GM19025 (cell line): ENCODE measurements around the gene MYF6.
"Not testable (repeated sequence)": the region's sequence is repeated elsewhere in the genome, so short reads cannot be mapped to it uniquely, and the experiment has no call there.

ENCODE experiments used
- ATAC-seq: cut with Tn5 transposase; IDR thresholded peaks from one replicate; pipeline ENCODE4 v1.9.1; 2021; ENCODE audit warnings: mild to moderate bottlenecking, low read depth, moderate library complexity; ENCODE audit not compliant: unreplicated experiment

MYF6 gene

DNA sequence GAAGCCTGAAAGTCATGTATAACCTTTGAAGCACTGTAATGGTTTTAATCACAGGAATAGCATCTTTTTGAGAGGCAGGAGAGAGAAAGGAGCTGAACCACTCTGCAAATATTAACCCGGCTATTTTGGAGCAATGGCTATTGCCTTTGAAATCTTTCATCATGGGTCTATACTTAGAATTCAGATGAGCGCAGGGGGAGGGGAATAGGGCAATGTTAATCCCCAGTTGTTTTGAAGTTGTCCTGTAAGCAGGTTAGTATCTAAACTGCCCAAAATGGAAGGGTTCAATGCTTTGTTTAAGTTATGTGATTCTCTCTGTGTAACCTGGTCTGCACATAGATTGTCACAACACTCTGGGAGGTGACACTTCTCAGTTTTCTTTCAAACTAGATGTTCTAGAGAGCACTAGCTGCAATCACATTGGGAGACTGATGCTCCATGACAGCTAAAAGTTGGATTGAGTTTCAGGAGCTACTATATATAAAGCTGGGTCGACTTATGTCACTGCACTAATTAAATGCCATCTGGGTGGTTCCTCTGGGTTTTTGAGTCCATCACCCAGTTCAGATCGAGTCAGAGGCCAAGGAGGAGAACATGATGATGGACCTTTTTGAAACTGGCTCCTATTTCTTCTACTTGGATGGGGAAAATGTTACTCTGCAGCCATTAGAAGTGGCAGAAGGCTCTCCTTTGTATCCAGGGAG lies at the start of gene MYF6:
Gene MYF6 (plus strand): TSS at position 509 of the 704 bp plus-strand sequence. CDS start 86 bp downstream, at position 595.
- no peak for ATAC-seq

DNA sequence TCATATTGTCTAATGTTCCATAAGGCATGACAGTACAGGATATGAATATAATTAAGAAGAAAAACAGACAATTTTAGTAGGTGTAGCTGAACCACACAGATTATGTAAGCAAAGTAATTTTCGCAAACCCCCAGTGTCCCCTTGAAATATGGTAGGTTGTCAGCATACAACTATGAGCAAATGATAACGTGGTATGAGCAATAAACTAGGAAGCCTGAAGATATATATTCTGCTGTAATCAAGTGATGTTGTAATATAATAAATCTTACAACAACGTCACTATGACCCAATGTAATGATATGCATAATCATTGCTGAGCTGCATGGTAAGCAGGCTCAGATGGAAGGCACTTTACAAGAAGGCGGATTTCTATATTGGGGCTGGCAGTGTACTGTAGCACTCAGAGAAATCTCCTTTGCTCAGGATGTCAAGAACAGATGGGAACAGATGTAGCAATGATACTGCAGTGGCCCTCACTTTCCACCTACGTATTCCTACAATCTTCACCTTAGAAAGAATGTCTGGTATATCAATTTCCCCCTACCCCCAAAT lies 47.8 kb upstream of the MYF6 start:
- no peak for ATAC-seq

DNA sequence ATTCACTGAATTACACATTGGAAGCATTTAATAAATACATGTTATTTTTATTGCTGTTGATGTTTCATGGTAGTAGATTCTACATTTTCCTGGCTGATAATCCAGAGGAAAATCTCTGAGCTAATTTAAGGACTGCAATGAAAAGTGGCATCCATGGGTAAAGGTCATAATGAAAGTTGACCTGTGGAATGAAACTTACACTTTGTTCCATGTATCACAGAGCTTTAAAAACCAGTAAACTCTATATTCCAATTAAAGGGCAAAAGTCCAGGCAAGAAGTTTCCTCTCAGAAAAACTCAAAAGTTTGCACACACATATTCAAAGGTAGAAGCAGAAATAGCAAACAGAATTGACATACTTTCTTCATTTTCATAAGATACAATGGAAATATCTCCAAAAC lies 44.8 kb upstream of the MYF6 start:
- ATAC-seq: no peak

DNA sequence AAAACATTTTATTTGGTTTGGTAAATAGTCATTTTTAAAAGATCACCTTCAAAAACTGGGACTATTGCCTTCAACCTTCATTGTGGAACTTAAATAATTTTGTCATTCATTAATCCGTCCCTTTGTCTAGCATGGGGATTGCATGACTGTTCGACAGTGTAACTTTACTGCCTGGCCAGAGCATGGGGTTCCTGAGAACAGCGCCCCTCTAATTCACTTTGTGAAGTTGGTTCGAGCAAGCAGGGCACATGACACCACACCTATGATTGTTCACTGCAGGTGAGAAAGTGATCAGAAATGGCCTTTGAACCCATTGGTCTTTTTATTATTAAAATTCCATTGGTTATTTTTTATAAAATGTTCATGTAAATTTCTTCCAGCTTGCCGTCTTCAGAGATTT lies 37.2 kb upstream of the MYF6 start:
- no peak for ATAC-seq

DNA sequence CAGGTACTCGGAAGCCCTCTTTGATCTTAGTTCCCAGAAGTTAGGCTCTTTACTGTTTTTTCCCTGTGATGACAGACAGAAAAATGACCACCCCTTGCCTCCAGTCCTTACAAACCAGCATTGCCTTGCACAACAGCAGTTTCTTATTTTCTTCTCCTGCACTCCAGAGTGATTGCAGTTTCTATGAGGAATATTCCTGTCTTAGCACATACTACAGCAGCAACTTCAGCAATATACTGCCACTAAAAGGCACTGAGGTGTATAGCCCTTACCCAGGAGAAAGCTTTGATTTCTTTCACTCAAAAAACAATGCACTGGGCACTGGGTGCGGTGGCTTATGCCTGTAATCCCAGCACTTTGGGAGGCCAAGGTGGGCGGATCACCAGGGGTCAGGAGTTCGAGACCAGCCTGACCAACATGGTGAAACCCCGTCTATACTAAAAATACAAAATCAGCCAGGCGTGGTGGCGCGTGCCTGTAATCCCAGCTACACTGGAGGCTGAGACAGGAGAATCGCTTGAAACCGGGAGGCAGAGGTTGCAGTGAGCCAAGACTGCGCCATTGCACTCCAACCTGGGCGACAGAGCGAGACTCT lies 31.3 kb upstream of the MYF6 start:
- ATAC-seq: not testable (repeated sequence)

DNA sequence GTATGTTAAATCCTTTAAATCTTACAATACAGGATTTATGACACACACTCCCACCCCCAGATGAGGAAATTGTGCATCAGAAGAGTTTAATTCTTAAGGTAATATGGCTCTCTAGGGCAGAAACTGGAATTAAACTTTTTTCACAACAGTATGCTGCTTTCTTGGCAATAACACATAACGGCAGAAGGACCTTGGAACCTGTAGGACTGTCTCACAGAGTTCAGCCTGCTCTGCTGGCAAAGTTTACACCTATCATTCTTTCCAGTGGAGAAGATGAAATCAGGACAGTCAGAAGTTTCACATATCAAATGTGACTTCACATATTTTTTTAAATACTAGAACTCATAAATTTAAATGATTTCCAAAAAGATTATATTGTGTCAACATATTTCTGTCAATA lies 30.6 kb upstream of the MYF6 start:
- ATAC-seq: no peak

DNA sequence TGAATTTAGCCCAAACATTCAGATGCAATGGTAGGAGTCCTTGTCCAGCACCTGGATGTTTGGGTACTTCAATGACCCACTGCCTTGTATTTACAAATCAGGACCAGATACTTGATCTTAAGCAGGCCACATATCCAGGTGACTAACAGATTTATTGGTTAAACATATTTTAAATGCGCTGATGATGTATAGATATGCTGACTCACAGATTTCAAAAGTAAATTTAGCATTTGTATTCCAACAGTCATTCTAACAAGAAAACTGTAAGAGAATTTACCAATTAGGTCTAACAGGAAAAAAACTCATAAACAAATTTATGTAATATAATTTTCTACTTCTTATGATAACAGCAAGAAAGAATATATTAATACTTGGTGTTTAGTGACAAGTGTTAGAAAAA lies 29.4 kb upstream of the MYF6 start:
- no peak for ATAC-seq

DNA sequence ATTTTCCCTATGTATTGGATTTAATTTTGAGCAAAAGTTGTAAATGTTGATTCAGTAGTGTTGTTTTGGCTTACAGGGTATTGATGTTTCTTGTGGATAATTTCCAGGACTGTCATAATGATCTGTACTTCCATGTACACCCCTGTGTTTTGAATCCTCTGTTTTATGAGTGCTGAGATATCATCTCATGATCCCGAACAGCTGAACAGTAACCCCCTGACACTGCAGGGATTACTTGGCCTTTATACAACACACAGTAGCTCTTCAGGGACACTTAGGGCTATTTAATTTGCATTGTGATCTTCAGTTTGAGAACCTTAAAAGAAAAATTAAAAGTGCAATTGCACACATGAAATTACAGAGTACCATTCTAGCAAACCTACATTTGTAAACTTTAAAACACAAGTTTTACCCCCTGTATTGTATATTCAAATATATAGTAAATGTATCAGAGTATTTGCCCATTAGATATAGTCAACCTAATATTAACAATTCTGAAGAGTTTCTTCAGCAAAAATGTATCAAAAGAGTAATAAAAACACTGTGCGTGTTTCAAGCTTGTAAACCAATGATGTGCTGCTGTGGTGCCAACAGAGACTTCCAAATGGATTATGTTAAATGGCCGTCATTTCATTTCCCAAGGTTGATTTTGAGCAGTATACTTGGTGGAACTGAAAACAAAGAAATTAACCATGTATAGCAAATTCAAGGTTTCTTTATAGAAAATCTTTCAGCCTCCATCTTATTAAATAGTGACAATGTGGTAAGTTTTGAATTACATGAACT lies 27.9 kb upstream of the MYF6 start:
- no peak for ATAC-seq

DNA sequence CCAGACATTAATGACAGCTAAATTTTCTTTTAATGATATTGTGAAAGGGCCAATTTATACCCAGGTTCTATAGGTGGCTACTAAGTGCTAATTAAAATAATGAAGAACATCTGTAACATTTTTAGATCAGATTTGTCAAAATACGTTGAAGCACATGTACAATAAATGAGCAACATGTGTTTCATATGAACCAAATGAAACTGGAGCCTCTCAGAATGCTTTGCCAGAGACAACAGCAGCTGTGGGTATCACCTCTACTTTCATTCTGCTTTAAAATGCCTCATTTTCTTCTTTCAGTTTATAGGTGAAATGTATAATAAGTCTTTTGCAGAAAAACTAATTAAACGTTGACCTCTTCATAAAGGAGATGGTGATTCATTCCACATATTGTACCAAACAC lies 26.1 kb upstream of the MYF6 start:
- ATAC-seq: peak; percentile 74

DNA sequence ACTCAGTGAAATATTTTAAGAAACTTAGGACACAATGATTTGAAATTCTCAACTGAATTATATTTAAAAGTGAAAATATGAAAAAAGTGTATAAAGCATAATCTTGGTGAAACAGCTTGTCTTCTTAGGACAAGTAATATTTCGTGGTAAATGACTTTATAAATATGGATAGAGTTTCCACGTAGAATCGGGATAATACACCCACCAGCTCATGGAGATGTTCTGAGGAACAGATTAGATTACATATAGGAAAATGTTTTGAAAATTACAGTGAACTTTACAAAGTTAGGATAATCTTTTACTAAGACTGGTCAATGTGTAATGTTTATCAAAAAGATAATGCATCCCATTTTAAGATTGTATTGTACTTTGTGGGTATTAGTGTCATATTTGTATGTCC lies 25.6 kb upstream of the MYF6 start:
- no peak for ATAC-seq

DNA sequence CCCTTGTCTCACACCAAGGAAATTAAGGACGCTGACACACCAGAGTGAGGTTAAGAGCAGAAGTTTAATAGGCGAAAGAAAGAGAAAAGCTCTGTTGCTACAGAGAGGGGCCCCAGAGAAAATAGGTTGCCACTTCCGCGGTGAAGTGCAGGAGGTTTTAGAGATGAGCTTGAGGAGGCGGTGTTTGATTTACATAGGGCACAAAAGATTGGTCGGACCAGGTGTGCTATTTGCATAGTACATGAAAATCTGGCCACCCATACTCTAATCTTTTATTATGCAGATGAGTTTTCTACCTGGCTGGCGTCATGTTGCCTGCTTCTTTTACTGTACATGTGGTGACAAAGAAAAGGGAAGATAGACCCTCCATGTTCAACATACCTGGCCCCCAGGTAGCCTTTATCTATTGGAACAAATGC lies 23.3 kb upstream of the MYF6 start:
- ATAC-seq: no peak

DNA sequence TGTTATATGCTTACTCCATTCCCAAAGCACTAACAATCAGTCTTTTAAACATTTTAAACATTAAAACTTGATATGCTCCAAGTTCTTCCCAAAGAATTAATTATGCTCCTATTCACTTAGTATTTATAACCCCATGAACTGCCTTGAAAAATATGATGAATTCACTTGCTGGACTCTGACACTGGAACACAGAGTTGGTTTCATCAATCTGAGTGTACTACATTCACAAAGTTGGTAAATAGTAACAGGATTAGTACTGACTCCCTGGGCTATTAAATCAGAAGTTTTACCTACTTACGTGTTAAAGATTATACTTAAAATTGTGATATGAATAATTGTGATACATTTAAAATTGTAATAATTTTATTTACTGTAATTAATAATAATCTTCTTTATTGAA lies 17.3 kb upstream of the MYF6 start:
- ATAC-seq: no peak

DNA sequence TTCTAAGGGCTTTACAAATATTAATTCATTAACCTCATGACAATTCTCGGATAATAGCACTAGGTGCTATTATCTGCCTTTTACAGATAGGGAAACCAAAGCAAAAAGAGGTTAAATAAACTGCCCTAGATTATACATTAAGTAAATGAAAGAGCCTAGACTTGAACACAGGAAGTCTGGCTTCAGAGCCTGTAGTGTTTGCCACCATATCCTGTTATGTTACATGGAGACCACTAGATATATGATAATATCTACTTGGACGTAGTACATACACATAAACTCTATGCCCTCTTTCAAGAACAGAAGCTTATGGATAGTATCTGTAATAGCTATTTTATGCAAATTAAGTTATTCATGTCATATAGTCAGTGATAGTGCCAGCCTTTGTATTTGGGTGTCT lies 16.9 kb upstream of the MYF6 start:
- no peak for ATAC-seq

DNA sequence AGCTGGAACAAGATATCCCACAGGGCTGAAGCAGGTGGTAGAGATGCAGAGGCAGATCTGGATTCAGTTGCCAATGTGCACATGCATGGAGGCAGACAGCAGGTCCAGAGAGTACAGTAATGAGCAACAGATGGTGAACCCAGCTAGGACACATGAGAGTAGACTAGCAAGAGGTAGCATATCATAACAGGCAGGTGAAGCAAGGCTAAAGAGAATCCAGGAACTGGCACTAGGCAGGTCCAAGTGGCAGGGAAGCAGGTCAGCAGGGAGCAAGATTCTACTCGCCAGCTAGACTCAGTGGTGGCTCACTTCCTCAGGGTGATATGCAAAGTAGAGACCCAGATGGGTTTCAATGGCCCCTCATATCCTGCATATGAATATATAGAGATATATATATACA lies 15.3 kb upstream of the MYF6 start:
- ATAC-seq: peak; percentile 44

DNA sequence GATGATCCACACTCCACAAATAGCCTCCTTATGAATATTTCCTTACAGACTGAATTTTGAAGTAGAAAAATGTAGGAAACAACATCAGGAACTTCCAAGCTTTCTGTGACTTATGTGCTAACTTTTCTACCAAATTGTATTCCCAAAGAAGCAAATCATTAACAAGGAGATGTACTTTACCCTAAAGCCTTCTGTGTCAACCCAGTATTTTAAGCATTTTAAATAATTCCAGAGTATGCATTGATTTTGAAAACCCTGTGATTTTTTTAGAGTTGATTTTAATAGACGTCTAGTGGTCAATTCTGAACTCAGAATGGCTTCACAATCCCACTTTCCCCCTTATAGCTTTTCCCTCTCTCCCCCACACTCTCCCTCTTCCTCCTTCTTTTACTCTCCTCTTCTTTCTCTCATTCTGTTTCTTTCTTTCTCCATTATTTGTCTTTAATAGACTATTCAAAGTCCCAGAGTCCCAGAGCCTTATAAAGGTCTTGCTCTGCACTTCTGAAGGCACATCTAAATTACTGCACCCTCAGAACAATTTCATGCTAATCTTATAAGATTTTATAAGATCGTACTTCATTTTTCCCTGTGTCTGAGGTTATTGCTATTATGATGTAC lies 10.1 kb upstream of the MYF6 start:
- ATAC-seq: no peak

DNA sequence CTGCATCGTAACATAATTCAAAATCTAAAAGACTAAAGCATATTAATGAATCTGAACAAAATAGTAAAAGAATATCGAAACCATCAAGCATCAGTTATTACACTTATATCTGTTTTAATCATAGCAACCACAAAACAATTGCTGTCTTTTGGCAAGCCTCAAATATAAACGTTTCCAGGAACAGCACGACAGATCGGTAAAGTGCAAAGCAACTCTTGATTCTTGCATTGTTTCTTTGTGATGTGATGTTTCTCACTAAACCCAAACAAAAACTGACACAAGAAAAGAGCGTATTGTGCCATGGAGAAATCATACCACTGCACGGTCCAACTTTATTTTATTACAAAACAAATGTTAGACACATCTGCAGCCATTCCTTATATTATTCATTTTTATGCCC lies 9.2 kb upstream of the MYF6 start:
- ATAC-seq: no peak

DNA sequence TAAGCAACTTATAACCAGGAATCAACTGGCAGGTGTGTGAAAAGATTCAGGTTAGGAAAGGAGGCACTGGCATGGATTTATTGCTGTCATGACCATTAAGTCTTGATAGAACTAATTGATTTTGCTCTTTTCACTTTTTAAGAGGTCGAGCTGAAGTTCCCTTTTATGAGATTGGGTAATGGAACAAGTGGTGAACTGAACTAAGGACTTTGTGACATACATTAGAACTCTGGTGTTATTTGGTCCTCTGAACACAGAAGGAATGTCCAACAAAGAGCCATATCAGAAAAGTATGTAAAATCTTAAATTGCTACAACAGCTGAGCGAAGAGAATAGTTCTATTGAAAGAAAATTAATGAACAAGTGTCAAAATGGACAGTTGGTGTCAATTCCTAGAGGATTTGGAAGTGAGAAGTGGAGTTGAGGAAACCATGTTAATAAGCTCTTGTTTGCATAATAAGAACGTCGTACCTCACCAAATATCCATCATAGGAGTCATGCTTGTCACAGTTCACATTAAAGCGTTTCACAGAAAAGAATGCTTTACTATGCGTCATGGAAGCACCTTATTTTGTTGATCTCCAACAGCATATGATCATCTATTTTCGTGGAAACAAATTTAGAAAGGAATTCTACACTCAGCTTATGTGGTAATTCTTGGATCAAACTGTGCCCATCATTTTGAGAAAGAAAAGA lies 8.4 kb upstream of the MYF6 start:
- ATAC-seq: no peak

DNA sequence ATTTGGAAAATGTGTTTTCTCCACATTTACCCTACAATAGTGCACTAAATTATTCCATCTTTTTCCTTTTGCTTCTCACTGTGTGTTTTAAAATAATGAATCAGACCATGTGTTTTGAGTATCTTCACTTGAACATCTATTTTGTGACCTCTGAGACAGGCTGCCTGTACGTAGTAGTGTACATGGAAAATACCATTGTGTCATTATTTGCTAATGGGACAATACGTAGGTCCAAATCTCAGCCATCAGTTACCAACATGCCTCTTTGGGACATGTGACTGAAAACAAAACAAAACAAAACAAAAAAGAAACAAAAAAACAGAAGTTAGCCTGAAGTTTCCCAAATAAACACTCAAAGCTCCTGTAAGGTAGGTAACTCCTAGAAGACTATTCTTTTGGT lies 7.1 kb upstream of the MYF6 start:
- ATAC-seq: no peak

DNA sequence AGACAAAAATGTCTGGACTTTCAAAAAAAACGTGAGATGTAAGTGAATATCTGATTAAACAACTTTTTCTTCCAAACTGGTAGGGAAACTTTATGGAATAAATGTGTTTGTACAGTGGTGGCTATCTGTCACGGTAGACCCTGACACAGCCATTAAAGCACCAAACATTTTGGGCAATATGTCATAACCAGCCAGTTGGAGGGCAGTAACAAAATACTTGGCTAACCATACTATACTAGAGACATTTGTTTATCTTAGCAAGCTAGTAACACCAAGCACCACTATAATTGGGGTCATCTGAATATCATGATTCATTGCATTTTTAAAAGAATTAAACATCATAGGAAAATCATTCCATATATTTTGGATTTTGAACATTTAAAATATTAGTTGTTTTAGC lies 6.0 kb upstream of the MYF6 start:
- ATAC-seq: no peak
